GM21786 (cell line): ENCODE data around the gene ZNF101.

Experiments
- ATAC-seq: cut with Tn5 transposase; IDR thresholded peaks from one replicate; pipeline ENCODE4 v1.9.1; 2021; ENCODE audit not compliant: unreplicated experiment

ZNF101 gene

DNA sequence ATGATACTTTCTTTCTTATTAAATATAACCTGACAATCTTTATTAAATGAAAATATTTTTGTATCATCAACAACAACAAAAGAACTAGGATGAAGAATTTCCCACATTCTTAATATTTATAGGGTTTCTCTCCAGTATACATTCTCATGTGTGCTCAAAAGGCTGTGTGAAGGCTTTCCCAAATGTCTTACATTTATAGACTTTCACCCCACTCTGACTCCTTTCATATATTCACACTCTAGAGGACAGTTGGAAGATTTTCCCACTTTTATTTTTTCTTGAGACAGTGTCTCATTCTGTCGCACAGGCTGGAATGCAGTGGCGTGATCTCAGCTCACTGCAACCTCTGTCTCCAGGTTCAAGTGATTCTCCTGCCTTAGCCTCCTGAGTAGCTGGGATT, 41.9 kb downstream of the ZNF101 start:
- ATAC-seq: no peak

DNA sequence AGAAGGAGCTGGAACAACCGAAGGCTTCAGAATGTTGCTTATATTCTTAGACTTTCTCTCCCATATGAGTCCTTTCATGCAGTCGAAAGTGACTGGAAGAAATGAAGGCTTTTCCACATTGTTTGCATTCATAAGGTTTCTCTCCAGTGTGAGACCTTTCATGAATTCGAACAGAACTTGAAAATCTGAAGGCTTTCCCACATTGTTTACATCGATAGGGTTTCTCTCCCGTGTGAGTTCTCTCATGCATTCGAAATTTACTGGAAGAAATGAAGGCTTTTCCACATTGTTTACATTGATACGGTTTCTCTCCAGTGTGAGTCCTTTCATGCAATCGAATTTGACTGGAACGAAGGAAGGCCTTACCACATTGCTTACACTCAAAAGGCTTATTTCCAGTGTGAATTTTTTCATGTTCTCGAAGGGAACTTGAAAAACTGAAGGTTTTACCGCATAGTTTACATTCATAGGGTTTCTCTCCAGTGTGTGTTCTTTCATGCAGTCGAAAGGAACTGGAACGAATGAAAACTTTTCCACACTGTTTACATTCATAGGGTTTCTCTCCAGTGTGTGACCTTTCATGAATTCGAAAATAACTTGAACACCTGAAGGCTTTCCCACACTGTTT, 42.8 kb downstream of the ZNF101 start:
- ATAC-seq: no peak

DNA sequence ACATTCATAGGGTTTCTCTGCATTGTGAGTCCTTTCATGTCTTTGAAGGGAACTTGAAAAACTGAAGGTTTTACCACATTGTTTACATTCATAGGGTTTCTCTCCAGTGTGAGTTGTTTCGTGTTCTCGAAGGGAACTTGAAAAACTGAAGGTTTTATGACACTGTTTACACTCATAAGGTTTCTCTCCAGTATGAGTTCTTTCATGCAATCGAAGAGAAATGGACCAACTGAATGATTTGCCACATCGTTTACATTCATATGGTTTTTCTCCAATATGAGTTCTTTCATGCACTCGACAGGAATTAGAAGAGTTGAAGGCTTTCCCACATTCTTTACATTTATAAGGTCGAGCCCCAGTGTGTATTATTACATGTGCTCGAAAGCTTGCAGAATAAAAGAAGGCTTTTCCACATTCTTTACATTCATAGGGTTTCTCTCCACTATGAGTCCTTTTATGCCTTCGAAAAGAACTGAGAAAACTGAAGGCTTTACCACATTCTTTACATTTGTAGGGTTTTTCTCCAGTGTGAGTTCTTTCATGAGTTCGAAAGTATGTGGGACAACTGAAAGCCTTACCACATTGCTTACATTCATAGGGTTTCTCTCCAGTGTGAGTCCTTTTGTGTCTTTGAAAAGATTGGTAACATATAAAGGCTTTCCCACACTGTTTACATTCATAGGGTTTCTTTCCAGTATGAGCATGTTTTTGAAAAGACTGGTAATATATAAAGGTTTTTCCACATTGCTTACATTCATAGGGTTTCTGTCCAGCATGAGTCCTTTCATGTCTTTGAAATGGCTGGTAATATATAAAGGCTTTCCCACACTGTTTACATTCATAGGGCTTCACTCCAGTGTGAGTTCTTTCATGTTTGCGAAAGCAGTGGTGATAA, 43.5 kb downstream of the ZNF101 start:
- ATAC-seq: no peak

DNA sequence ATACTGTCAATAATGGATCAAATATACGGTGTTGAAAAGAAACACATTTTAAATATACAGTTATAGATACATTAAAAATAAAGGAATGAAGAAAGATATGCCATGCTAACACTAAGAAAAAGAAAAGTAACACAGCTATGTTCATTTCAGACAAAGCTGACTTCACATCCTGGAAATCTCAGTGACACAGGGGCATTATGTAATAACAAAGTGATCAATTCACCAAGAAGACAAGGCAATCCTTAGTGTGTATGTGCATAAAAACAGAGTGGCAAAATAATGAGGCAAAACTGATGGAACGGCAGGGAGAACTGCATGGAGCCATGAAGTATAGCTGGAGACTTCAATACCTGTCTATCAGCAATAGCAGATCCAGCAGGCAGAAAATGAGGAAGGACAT, 51.2 kb downstream of the ZNF101 start:
- ATAC-seq: no peak

DNA sequence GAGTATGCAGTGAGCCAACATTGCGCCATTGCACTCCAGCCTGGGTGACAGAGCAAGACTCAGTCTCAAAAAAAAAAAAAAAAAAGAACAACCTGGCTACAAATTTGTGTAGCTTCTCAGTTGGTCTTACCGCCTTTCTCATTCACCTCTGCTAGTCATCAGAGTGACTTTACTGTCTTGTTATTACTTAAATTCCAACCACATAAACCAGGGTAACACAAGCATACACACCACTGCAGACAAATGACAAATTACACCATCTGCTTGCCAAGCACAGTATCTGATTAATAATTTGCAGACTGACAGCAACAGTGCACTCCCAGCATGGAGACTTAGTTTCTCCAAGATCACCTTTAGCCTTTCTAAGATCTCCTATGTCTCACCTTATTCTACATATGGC, 53.3 kb downstream of the ZNF101 start:
- no peak for ATAC-seq

DNA sequence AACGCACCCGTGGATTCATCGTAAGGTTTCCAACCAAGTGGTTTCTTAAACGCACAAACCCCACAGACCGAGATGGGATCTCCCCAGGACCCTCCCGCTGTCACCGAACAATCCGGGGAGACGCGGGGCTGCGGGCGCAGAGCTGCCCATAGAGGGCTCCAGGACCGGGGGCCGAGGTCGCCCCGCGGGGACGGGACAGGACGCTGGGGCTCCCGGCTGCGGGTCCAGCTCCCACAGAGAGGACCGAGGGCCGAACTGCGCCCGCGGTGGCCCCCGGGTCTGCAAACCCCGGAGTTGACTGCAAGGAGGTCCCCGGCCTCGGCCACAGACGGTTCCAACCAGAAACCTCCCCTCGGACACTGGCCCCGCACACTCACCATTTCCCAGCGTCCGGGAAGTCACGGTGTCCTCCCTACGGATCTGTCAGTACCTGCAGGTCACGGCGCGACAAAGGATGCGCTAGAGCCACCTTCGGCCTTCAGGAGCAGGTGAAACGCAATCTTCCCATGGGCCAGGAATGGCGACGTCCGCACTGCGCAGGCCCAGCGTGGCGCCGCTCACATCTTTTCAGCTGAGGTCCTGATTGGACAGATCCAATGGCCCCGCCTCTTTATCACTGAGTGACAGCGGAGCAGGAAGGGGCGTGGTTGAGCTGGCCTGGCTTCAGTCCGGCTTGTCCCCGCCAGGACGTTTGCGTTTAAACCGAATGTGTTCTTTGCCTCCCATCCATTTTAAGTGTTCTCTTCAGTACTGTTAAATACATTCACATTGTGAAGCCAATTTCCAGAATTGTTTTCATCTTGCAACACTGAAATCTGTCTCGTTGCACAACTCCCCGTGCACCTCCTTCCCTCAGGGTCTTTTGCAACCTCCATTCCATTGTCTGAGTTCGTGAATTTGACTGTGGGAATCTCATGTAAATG, 64.2 kb downstream of the ZNF101 start, which contains the start of gene ZNF14:
Gene ZNF14 (minus strand): TSS at position 534 of the 923 bp plus-strand sequence. CDS start 154 bp downstream, at position 380.
- ATAC-seq: peak; percentile 99
